ENCODE measurements around the gene WDR48. TPM values are rescaled to one million over a fixed set of nuclear protein-coding genes. Genes with fewer than 3 reads are reported as not detected.
A peak's percentile ranks its signal among the peaks of the same experiment; 100 is the strongest.

WDR48 gene
- total and polyA plus RNA-seq, 2 experiments from 2014 or later: 27.2 to 54.3 TPM

- TF ChIP-seq ZNF462 (CRISPR knock-in tag; IDR thresholded peaks at IDR 0.05) (no peak), EZH2phosphoT487 (IDR thresholded peaks at IDR 0.05; ENCODE audit: unreplicated experiment) (no peak), STAT1 (IDR thresholded peaks at IDR 0.05; ENCODE audit: unreplicated experiment) (no peak), EZH2 (IDR thresholded peaks at IDR 0.05; ENCODE audit: low read depth, unreplicated experiment) (no peak)
Measured at GRCh38 chr3:39104961-39105686, 53.3 kb downstream of the WDR48 start (continued).

- TF ChIP-seq EZH2phosphoT487 (IDR thresholded peaks at IDR 0.05; ENCODE audit: unreplicated experiment): no peak
- no peak for TF ChIP-seq EZH2 (IDR thresholded peaks at IDR 0.05; ENCODE audit: low read depth, unreplicated experiment)
- no peak for TF ChIP-seq NANOG (IDR thresholded peaks at IDR 0.05; ENCODE audit: borderline replicate concordance)
- no peak for TF ChIP-seq CTCF (conservative IDR thresholded peaks at IDR 0.05; ENCODE audit: low read depth in 2 of 2)
- TF ChIP-seq CREB1 (CRISPR knock-in tag; IDR thresholded peaks at IDR 0.05; ENCODE audit: low read depth): no peak
- TF ChIP-seq POLR2AphosphoS5 (IDR thresholded peaks at IDR 0.05; ENCODE audit: low read depth): no peak
- Histone ChIP-seq H2AFZ (no peak overlapping the region), H3K4me2 (peak overlapping the region; percentile 82; the same call in 1 of the 2 replicates), H3K27me3 (ENCODE audit: insufficient read depth) (no peaks in the 10 kb centered on the region), H3K36me3 (ENCODE audit: insufficient read depth) (no peaks in the 10 kb centered on the region), H3K27ac (ENCODE audit: low read depth) (no peak overlapping the region), H3F3A (replicated peaks; ENCODE audit: low read depth) (no peaks in the 10 kb centered on the region), H3K4me3 (peak overlapping the region; percentile 98; the same call in 1 of the 2 replicates), H3K9me2 (ENCODE audit: insufficient read depth) (no peaks in the 10 kb centered on the region), H4K20me1 (replicated peaks; ENCODE audit: insufficient read depth) (peaks cover 12% of the 10 kb centered on the region), H3K79me2 (replicated peaks; ENCODE audit: insufficient read depth) (peaks cover 9% of the 10 kb centered on the region), H3K4me1 (ENCODE audit: insufficient read depth) (no peaks in the 10 kb centered on the region)
- DNase-seq (ENCODE audit: low spot score): no peak
- Mint-ChIP-seq H3K4me1 (peaks cover 33% of the 10 kb centered on the region), H3K27me3 (ENCODE audit: insufficient read depth, low read depth, poor library complexity) (peaks cover 10% of the 10 kb centered on the region), H3K9me3 (no peaks in the 10 kb centered on the region; the same call in 2 of the 3 replicates), H3K4me3 (peak overlapping the region; percentile 94), H3K27ac (no peak overlapping the region), H3K36me3 (ENCODE audit: low read depth) (no peaks in the 10 kb centered on the region; the same call in 1 of the 3 replicates)
- no peak for ATAC-seq
Measured at GRCh38 chr3:39105687-39106063, 53.9 kb downstream of the WDR48 start.

Measured in GM23338 (cell line).